ENCODE data around the gene RAB5A. TPM values are rescaled to one million over a fixed set of nuclear protein-coding genes. Genes with fewer than 3 reads are reported as not detected.

Gene RAB5A
- total and polyA plus RNA-seq, 2 donors from 2014 or later, result 27.6 to 76.9 TPM

- DNase-seq, result no peak
- Histone ChIP-seq H3K4me3 (ENCODE audit: low read length in 3 of 3) (peak overlapping the region in 2 of 3 donors; percentile 85 to 86), H3K9ac (ENCODE audit: low read length in 3 of 3) (no peak overlapping the region), H3K36me3 (ENCODE audit: control insufficient read depth in 2 of 3, insufficient read depth in 3 of 3, low read length in 3 of 3) (no peaks in the 10 kb centered on the region), H3K27ac (ENCODE audit: low read depth in 2 of 2, low read length in 2 of 2) (no peak overlapping the region), H3K9me3 (ENCODE audit: control insufficient read depth in 2 of 3, insufficient read depth in 1 of 3, low read length in 3 of 3) (no peaks in the 10 kb centered on the region), H3K27me3 (ENCODE audit: control insufficient read depth, insufficient read depth, low read length) (no peaks in the 10 kb centered on the region), H3K4me1 (ENCODE audit: control insufficient read depth in 2 of 3, insufficient read depth in 2 of 3, low read depth in 1 of 3, low read length in 3 of 3) (peaks cover 2 to 12% (median 10%) of the 10 kb centered on the region in 3 donors)
- TF ChIP-seq CTCF (IDR thresholded peaks at IDR 0.05; ENCODE audit: borderline replicate concordance, extremely low read depth, insufficient read depth), result no peak
- no peak for FAIRE-seq
- intact Hi-C loops (cut with DNase I), result no loop called here
Measured at GRCh38 chr3:19945534-19945933, 1.4 kb upstream of the RAB5A start.

- H3K4me1 ChIP-seq (ENCODE audit: control insufficient read depth in 2 of 3, insufficient read depth in 2 of 3, low read depth in 1 of 3, low read length in 3 of 3), result peaks cover 2 to 12% (median 10%) of the 10 kb centered on the region in 3 donors
- peaks cover 0 to 4% (median 0%) of the 10 kb centered on the region in 3 donors for H3K36me3 ChIP-seq (ENCODE audit: control insufficient read depth in 2 of 3, insufficient read depth in 3 of 3, low read length in 3 of 3)
- H3K27me3 ChIP-seq (ENCODE audit: control insufficient read depth, insufficient read depth, low read length), result no peaks in the 10 kb centered on the region
- peak in 2 of 5 donors; percentile 12 to 56 for DNase-seq
- peak overlapping the region; percentile 98 for H3K27ac ChIP-seq (ENCODE audit: low read depth in 2 of 2, low read length in 2 of 2)
- no peak for TF ChIP-seq CTCF (IDR thresholded peaks at IDR 0.05; ENCODE audit: borderline replicate concordance, extremely low read depth, insufficient read depth)
- peak overlapping the region; percentile 71 to 86 (median 85) for H3K4me3 ChIP-seq (ENCODE audit: low read length in 3 of 3)
- intact Hi-C loops (cut with DNase I), result no loop called here
- no peak for FAIRE-seq
- H3K9me3 ChIP-seq (ENCODE audit: control insufficient read depth in 2 of 3, insufficient read depth in 1 of 3, low read length in 3 of 3), result no peaks in the 10 kb centered on the region
- peak overlapping the region; percentile 67 to 97 (median 86) for H3K9ac ChIP-seq (ENCODE audit: low read length in 3 of 3)
Measured at GRCh38 chr3:19945969-19946831, 697 bp upstream of the RAB5A start.

GRCh38 chr3:19947549-19948225 is 790 bp downstream of the RAB5A start:
- no peak for FAIRE-seq

More at GRCh38 chr3:19947549-19948225, 790 bp downstream of the RAB5A start:
- intact Hi-C loops (cut with DNase I), result no loop called here
- H3K9me3 ChIP-seq (ENCODE audit: control insufficient read depth in 2 of 3, insufficient read depth in 1 of 3, low read length in 3 of 3), result no peaks in the 10 kb centered on the region
- no peaks in the 10 kb centered on the region for H3K27me3 ChIP-seq (ENCODE audit: control insufficient read depth, insufficient read depth, low read length)
- peak overlapping the region; percentile 71 to 96 (median 86) for H3K4me3 ChIP-seq (ENCODE audit: low read length in 3 of 3)
- H3K9ac ChIP-seq (ENCODE audit: low read length in 3 of 3), result peak overlapping the region; percentile 69 to 97 (median 83)
- H3K27ac ChIP-seq (ENCODE audit: low read depth in 2 of 2, low read length in 2 of 2), result peak overlapping the region; percentile 98
- DNase-seq, result peak in 3 of 5 donors; percentile 60 to 75 (median 73)
- TF ChIP-seq CTCF (IDR thresholded peaks at IDR 0.05; ENCODE audit: borderline replicate concordance, extremely low read depth, insufficient read depth), result no peak
- peaks cover 0 to 6% (median 0%) of the 10 kb centered on the region in 3 donors for H3K36me3 ChIP-seq (ENCODE audit: control insufficient read depth in 2 of 3, insufficient read depth in 3 of 3, low read length in 3 of 3)
- peaks cover 2 to 12% (median 10%) of the 10 kb centered on the region in 3 donors for H3K4me1 ChIP-seq (ENCODE audit: control insufficient read depth in 2 of 3, insufficient read depth in 2 of 3, low read depth in 1 of 3, low read length in 3 of 3)
